Breast epithelium (tissue), 4 donors: ENCODE data around the gene DPYD. TPM values are rescaled to one million over a fixed set of nuclear protein-coding genes. Genes with fewer than 3 reads are reported as not detected.

Source experiments
- DNase-seq, 2 donors: peaks; one replicate each; pipeline ENCODE4 v3.0.0-alpha.2; 2019; ENCODE audit warnings: low spot score in 2 of 2
- H3K27ac ChIP-seq, 2 donors: fragments of 200-600 bp; sonication (generic) in 1 of 2; one replicate each; pipeline ENCODE4 v1.5.1; 2016 to 2019; ENCODE audit warnings: mild to moderate bottlenecking in 1 of 2
- H3K27me3 ChIP-seq, 2 donors: fragments of 200-600 bp; sonication (generic) in 1 of 2; one replicate each; pipeline versions ENCODE4 v1.5.1 to v1.6.0; 2017 to 2019; ENCODE audit warnings: control low read depth in 1 of 2, mild to moderate bottlenecking in 1 of 2
- H3K36me3 ChIP-seq: fragments of 200-600 bp; one replicate; pipeline ENCODE4 v1.5.1; 2019
- H3K4me1 ChIP-seq, 2 donors: fragments of 200-600 bp; sonication (generic); one replicate each; pipeline ENCODE4 v1.5.1; 2016 to 2019; ENCODE audit warnings: control low read depth in 1 of 2
- H3K4me3 ChIP-seq, 3 donors: fragments of 200-600 bp; sonication (generic); 1 replicate in 2 of 3; 2 replicates in 1 of 3; pipeline ENCODE4 v1.5.1; 2016 to 2019; ENCODE audit warnings: mild to moderate bottlenecking in 3 of 3, moderate library complexity in 2 of 3
- H3K9me3 ChIP-seq, 2 donors: fragments of 200-600 bp; sonication (generic) in 1 of 2; one replicate each; pipeline ENCODE4 v1.5.1; 2016 to 2019; ENCODE audit warnings: control low read depth in 1 of 2
- POLR2A ChIP-seq: fragments of 450-650 bp; IDR thresholded peaks from one replicate; pipeline ENCODE4 v1.6.1; 2016; ENCODE audit warnings: antibody characterized with exemption, mild to moderate bottlenecking, moderate library complexity
- POLR2AphosphoS5 ChIP-seq, 3 donors: sonication (generic); formaldehyde crosslinking; IDR thresholded peaks; one replicate each; pipeline ENCODE4 v1.6.1; 2017; ENCODE audit warnings: antibody characterized with exemption in 3 of 3
- intact Hi-C: fragments of 100-400 bp; cut with DNase I; formaldehyde crosslinking; loops from one replicate; pipeline ENCODE4 v1.15.1; 2023; ENCODE audit warnings: low total_unique reads
- total RNA-seq, 3 donors: library from RNA; depleted of rRNA; stranded (reverse); fragments of >200 nt; gene quantifications; one replicate each; pipeline ENCODE4 v1.1.0, GENCODE V29; 2016
- TF ChIP-seq, protein P1 (sequence below), 3 donors: fragments of 450-650 bp; IDR thresholded peaks; one replicate each; pipeline ENCODE4 v1.5.1; 2016 to 2017; ENCODE audit warnings: antibody characterized with exemption in 3 of 3, mild to moderate bottlenecking in 3 of 3, moderate library complexity in 3 of 3

The DPYD gene
- total RNA-seq, 3 donors from 2014 or later = 56.4 to 95.1 (median 58.1) TPM

DNA sequence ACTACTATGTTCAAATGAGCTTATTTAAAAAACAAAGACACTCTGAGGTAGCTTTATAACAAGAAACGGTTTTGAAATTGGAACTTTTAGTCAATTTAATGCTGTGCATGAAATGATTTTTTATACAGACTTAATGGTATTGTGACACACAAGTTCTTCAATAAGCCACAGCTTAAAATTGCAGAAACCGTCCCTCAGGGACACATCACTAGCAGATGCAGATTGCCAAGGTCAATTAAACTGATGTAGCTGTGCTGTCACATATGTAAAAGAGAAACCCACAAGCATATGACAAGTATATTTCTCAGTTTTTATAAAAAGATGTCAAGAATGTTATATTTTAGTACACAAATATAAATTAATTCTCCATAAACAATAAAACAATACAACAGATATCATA is 366.9 kb downstream of the DPYD start:
- no peaks in the 10 kb centered on the region for H3K27me3 ChIP-seq
- TF ChIP-seq, protein P1, sequence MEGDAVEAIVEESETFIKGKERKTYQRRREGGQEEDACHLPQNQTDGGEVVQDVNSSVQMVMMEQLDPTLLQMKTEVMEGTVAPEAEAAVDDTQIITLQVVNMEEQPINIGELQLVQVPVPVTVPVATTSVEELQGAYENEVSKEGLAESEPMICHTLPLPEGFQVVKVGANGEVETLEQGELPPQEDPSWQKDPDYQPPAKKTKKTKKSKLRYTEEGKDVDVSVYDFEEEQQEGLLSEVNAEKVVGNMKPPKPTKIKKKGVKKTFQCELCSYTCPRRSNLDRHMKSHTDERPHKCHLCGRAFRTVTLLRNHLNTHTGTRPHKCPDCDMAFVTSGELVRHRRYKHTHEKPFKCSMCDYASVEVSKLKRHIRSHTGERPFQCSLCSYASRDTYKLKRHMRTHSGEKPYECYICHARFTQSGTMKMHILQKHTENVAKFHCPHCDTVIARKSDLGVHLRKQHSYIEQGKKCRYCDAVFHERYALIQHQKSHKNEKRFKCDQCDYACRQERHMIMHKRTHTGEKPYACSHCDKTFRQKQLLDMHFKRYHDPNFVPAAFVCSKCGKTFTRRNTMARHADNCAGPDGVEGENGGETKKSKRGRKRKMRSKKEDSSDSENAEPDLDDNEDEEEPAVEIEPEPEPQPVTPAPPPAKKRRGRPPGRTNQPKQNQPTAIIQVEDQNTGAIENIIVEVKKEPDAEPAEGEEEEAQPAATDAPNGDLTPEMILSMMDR (IDR thresholded peaks at IDR 0.05) = no peak
- TF ChIP-seq POLR2AphosphoS5 (IDR thresholded peaks at IDR 0.05) (no peak), POLR2A (no peak)
- H3K36me3 ChIP-seq = no peaks in the 10 kb centered on the region
- no peak overlapping the region for H3K27ac ChIP-seq
- no peak overlapping the region for H3K4me3 ChIP-seq
- DNase-seq = no peak
- intact Hi-C loops = no loop called here
- H3K4me1 ChIP-seq = no peaks in the 10 kb centered on the region
- no peaks in the 10 kb centered on the region for H3K9me3 ChIP-seq

DNA sequence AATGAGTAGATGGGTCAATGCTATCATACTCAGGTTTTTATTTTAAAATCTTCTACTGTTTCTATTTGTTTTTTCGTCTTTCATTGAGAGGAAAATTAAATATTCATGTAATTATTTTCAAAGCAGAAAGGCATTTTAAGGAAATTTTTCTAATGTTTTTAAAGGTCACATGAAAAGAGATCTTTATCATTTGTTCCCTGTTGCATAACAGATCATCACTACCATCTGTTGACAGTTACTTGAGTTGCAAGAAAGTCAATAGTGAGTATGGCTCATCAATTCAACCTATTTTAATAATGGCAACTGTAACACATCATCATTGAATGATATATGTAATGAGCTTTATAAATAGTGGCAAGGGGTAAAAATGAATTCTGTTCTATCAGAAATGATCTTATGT is 369.7 kb downstream of the DPYD start:
- DNase-seq = no peak
- Histone ChIP-seq H3K4me3 (no peak overlapping the region), H3K36me3 (no peaks in the 10 kb centered on the region), H3K4me1 (no peaks in the 10 kb centered on the region), H3K27ac (no peak overlapping the region), H3K27me3 (no peaks in the 10 kb centered on the region), H3K9me3 (no peaks in the 10 kb centered on the region)
- intact Hi-C loops = no loop called here
- no peak for TF ChIP-seq POLR2A
- TF ChIP-seq, protein P1 (IDR thresholded peaks at IDR 0.05) = no peak
- no peak for TF ChIP-seq POLR2AphosphoS5 (IDR thresholded peaks at IDR 0.05)

DNA sequence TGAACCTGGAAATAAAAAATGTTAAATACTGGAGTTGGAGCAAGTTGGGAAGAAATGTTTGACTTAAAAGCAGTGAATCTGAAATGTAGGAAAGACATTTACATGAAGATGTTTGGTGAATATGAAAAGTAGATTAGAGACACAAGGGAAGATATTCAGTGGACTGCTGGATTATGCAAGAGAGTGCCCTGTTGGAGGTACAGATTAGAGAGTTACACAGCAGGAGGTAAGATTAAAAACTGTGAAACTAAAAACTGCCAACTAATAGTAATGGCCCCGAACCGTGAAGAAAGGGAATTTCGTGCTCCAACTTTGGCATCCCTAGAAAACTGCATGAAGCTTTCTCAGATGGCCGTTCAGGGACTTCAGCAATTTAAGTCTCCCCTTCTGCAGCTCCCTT is 375.4 kb downstream of the DPYD start:
- TF ChIP-seq POLR2A (no peak), POLR2AphosphoS5 (IDR thresholded peaks at IDR 0.05) (no peak)
- TF ChIP-seq, protein P1 (IDR thresholded peaks at IDR 0.05) = no peak
- Histone ChIP-seq H3K27me3 (no peaks in the 10 kb centered on the region), H3K4me3 (no peak overlapping the region), H3K27ac (no peak overlapping the region), H3K9me3 (no peaks in the 10 kb centered on the region), H3K36me3 (peaks cover 6% of the 10 kb centered on the region), H3K4me1 (no peaks in the 10 kb centered on the region)
- intact Hi-C loops = no loop called here
- no peak for DNase-seq

DNA sequence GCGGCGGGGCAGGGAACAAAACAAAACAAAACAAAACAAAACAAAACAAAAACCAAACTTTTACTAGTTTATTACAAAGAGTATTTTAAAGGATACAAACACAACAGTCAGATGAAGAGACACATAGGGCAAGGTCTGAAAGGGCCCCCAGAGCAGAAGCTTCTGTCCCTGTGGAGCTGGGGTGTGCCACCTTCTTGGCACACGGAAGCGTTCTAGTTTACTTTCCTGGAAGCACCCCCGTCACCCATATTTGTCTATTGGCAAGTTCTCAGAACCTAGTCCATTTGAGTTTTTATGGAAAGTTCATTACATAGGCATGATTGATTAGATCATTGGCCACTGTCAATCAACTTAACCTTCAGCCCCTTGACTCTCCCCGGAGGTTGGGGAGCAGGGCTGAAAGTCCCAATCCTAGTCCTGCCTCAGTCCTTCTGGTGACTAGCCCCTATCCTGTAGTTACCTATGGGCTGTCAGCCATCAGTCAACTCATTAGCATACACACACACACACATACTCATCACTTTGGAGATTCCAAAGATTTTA is 380.4 kb downstream of the DPYD start:
- Histone ChIP-seq H3K9me3 (no peaks in the 10 kb centered on the region), H3K4me1 (no peaks in the 10 kb centered on the region), H3K27ac (no peak overlapping the region), H3K27me3 (no peaks in the 10 kb centered on the region), H3K4me3 (no peak overlapping the region), H3K36me3 (peaks cover 6% of the 10 kb centered on the region)
- intact Hi-C loops = no loop called here
- no peak for TF ChIP-seq POLR2A
- TF ChIP-seq POLR2AphosphoS5 (IDR thresholded peaks at IDR 0.05) = no peak
- TF ChIP-seq, protein P1 (IDR thresholded peaks at IDR 0.05) = no peak
- no peak for DNase-seq

DNA sequence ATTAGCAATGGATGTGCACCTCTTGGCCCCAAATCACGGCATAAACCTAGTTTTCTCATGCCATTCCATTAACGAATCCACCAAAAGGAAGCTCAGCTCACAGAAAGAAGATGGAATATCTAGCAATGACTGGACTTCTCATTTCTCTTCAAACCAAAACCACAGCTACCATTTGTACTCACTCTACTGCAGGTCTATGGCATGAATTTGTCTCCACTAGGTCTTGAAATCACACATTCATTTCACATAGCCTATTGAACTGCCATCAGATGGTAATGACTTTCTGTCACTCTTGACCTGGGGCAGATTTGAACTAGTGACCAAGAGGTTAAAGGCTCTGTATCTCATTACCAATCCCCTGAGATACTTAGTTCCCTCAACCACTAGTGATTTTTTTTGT is 382.7 kb downstream of the DPYD start:
- no peak overlapping the region for H3K4me3 ChIP-seq
- H3K36me3 ChIP-seq = no peaks in the 10 kb centered on the region
- no peaks in the 10 kb centered on the region for H3K4me1 ChIP-seq
- no peak for DNase-seq
- H3K27ac ChIP-seq = no peak overlapping the region
- intact Hi-C loops = no loop called here
- H3K27me3 ChIP-seq = no peaks in the 10 kb centered on the region
- TF ChIP-seq, protein P1 (IDR thresholded peaks at IDR 0.05) = no peak
- TF ChIP-seq POLR2AphosphoS5 (IDR thresholded peaks at IDR 0.05) = no peak
- TF ChIP-seq POLR2A = no peak
- H3K9me3 ChIP-seq = no peaks in the 10 kb centered on the region
